ENCODE results near the gene VWA3A. TPM values are rescaled to one million over a fixed set of nuclear protein-coding genes. Genes with fewer than 3 reads are reported as not detected.
"Not testable (repeated sequence)": the region's sequence is repeated elsewhere in the genome, so short reads cannot be mapped to it uniquely, and the experiment has no call there.

Gene VWA3A
- total RNA-seq, 2 donors from 2014 or later: not detected

- intact Hi-C loops (cut with DNase I): no loop called here
- no peak for DNase-seq (ENCODE audit: low spot score)
Observed at GRCh38 chr16:22123759-22124490, 31.6 kb downstream of the VWA3A start.

DNA sequence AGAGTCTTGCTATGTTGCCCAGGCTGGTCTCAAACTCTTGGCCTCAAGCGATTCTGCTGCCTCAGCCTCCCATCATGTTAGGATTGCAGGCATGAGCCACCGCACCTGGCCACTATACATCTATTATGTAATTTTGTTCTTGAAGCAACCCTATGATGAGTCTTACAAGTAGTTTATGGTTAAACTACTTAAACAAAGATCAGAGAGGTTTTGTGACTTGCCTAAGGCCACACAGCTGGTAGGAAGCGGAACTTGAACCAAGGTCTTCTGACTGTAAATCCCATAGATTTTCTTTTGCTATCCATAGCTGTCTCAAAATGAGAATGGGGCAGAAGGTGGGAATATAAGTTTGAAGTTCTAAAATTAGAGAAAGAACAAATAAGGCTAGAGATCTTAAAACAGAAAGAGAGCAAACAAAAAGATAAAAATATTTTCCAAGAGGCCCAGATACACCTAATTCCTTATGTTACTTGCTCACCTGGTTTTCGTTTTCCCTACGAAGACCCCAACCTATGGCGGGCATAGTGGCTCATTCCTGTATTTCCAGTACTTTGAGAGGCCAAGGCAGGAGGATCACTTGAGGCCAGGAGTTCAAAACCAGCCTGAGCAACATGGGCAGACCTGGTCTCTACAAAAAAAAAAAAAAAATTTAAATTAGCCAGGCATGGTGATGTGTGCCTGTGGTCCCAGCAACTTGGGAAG is 32.4 kb downstream of the VWA3A start:
- no peak for DNase-seq (ENCODE audit: low spot score)
- intact Hi-C loops (cut with DNase I): no loop called here

- DNase-seq (ENCODE audit: low spot score): no peak
- intact Hi-C loops (cut with DNase I): no loop called here
Observed at GRCh38 chr16:22126037-22126558, 33.8 kb downstream of the VWA3A start.

DNA sequence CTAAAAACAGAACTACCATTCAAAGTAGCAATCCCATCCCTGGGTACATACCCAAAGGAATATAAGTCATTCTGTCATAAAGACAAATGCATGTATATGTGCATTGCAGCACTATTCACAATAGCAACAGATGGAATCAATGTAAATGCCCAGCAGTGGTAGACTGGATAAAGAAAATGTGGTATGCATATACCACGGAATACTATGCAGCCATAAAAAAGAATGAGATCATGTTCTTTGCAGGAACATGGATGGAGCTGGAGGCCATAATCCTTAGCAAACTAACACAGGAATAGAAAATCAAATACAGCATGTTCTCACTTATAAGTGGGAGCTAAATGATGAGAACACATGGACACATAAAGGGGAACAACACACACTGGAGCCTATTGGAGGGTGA is 36.2 kb downstream of the VWA3A start:
- DNase-seq (ENCODE audit: low spot score); intact Hi-C loops (cut with DNase I): not testable (repeated sequence)

GRCh38 chr16:22130528-22130927 is 38.2 kb downstream of the VWA3A start:
- DNase-seq (ENCODE audit: low spot score): no peak
- intact Hi-C loops (cut with DNase I): no loop called here

DNA sequence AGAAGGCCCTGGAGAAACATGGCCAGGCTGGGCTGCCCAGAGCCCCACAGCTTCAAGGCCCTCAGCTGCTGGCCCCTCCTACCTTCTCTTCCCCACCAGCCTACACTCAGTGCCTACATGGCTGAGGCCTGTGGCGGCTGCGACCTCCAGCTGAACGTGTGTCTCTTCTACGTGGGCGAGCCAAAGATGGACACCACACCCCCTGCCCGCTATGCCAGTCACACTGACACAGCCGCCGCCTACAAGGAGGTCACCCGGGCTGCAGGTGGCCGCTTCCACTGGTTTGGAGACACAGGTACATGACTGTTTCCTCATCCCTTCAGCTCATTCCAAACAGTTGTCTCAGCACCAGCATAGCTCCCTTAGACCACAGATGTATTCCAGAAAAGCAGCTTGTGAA is 40.5 kb downstream of the VWA3A start:
- intact Hi-C loops (cut with DNase I): loop anchor here in 1 of 2 donors (1.0 kb wide), 1 partner anchor 34 kb away; no protein-coding TSS in a partner anchor
- DNase-seq (ENCODE audit: low spot score): no peak

DNA sequence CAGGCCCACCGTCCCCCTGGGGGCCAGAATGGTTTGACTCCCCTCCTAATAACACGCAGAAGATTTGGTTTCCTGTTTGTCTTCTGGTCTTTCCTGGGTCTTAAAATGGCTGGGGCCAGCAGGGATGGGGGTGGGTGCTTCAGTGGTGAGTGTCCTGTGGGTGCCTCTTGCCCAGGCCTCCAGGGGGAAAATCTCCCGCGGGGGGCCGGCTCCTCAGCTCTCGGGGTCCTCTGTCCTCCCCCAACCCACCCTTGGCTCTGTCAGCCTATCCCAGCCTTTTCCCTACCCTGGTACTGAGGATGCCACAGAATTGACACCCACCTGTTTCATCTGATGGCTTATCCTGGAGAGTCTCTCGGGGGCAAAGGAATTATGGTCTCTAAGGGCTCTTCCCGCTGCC is 46.1 kb downstream of the VWA3A start:
- DNase-seq (ENCODE audit: low spot score): no peak
- intact Hi-C loops (cut with DNase I): no loop called here

- intact Hi-C loops (cut with DNase I): no loop called here
Observed at GRCh38 chr16:22139008-22139407, 46.7 kb downstream of the VWA3A start.

GRCh38 chr16:22139732-22140131 is 47.4 kb downstream of the VWA3A start:
- DNase-seq (ENCODE audit: low spot score): no peak
- intact Hi-C loops (cut with DNase I): no loop called here

More at GRCh38 chr16:22139008-22139407, 46.7 kb downstream of the VWA3A start:
- no peak for DNase-seq (ENCODE audit: low spot score)

GRCh38 chr16:22141767-22142166 is 49.4 kb downstream of the VWA3A start:
- no peak for DNase-seq (ENCODE audit: low spot score)
- intact Hi-C loops (cut with DNase I): no loop called here

- DNase-seq (ENCODE audit: low spot score): no peak
- intact Hi-C loops (cut with DNase I): no loop called here
Observed at GRCh38 chr16:22144520-22144919, 52.2 kb downstream of the VWA3A start.

DNA sequence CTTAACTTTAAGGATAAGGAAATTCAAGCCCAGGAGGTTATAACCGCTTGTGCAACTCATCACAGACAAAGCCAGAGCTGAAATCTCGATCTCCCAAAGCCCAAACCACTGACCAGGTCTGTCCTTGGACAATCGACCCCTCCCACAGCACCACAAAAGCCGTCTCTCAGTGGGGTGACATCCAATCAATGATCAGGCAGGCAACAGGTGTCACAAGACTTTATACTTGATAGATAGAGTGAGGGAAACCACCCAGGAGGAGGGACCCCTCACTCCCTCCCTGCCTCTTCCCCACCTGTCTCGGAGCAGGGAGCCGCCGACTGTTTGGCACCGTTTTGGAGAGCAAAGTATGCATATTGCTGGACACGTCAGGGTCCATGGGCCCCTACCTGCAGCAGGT is 55.5 kb downstream of the VWA3A start:
- no peak for DNase-seq (ENCODE audit: low spot score)
- intact Hi-C loops (cut with DNase I): no loop called here

DNA sequence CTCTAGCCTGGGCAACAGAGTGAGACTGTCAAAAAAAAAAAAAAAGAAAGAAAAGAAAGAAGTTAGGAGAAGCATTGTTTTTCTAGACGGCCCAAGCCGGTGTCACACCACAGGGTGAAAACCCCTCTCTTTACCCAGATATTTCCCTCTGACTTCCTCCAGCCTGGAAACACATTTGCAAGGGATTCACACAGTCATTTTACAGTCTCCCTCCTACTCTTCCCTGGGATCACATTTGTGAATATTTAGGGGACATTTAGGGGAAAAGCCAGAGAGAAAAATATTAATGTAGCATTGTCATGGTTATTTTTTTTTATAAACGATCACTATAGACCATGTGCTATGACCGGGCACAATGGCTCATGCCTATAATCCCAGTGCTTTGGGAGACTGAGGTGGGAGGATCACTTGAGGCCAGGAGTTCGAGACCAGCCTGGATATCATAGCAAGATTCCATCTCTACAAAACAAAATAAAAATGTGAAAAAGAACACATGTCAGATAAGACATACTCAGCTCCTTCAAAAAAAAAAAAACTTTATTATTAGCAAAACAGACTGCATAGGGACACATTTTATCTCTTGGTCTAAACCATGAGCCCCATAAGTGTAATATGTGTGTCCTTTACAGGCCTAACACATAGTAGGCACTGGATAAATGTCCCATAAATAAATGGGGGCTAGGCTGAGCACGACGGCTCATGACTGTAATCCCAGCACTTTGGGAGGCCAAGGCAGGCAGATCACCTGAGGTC is 59.1 kb downstream of the VWA3A start:
- DNase-seq (ENCODE audit: low spot score): no peak
- intact Hi-C loops (cut with DNase I): no loop called here

DNA sequence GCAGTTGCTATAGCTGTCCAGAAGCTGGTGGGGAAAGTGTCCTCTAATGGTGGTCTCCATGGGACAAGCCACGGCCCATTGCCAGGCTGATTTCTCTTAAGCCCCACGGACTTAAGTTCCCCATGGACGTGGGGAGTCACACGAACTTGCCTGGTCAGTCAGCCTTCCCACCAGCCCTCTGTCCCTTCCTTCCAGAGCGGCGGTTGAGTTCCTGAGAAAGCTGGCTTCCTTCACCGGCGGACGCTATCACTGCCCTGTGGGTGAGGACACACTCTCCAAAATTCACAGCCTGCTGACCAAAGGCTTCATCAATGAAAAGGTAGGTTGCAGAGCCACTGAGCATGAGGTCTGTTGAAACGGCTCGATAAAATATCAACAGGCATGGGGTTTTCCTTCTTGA is 60.0 kb downstream of the VWA3A start:
- no peak for DNase-seq (ENCODE audit: low spot score)
- intact Hi-C loops (cut with DNase I): no loop called here

DNA sequence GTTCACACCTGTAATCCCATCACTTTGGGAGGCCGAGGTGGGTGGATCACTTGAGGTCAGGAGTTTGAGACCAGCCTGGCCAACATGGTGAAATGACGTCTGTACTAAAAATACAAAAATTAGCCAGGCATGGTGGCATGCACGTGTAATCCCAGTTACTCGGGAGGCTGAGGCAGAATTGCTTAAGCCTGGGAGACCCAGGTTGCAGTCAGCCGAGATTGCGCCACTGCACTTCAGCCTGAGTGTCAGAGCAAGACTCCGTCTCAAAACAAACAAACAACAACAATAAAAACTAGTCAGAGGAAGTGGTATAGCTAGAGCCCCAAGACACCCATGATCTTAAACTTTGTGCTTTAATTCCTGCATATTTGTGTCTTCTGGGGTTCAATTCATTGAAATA is 60.7 kb downstream of the VWA3A start:
- DNase-seq (ENCODE audit: low spot score); intact Hi-C loops (cut with DNase I): not testable (repeated sequence)

- DNase-seq (ENCODE audit: low spot score): no peak
- intact Hi-C loops (cut with DNase I): no loop called here
Observed at GRCh38 chr16:22161401-22161800, 69.1 kb downstream of the VWA3A start.

DNA sequence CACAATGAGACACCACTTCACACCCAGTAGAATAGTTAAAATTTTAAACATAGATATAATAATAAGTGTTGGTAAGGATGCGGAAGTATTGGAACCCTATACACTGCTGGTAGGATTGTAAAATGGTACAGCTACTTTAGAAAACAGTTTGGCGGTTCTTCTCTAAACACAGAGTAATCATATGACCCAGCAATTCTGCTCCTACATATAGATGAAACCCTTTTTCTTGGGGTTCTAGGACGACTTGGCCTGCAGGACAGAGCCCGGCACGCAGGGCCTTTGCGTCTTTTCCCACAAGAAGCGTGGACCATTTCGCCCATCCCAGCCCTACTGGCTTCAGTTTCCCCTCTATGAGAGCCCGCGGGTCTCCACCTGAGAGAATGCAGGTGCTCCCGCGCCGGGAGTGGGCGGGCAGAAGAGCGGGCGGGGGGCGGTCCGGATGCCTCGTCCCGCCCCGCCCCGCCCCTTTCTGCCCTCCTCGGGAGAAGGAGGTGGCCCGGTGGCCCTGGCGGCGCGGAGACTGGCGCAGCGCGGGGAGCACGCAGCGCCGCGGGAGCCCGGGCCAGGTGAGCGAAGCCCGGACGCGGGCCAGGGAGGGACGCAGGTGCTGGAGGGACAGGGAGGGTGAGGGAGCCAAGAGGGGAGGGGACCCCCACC is 69.8 kb downstream of the VWA3A start, which contains the start of gene SDR42E2:
TSS of gene SDR42E2 (plus strand) at position 508 of the 657 bp plus-strand sequence. CDS start 3,077 bp downstream, outside the sequence.
- intact Hi-C loops (cut with DNase I): no loop called here
- no peak for DNase-seq (ENCODE audit: low spot score)

DNA sequence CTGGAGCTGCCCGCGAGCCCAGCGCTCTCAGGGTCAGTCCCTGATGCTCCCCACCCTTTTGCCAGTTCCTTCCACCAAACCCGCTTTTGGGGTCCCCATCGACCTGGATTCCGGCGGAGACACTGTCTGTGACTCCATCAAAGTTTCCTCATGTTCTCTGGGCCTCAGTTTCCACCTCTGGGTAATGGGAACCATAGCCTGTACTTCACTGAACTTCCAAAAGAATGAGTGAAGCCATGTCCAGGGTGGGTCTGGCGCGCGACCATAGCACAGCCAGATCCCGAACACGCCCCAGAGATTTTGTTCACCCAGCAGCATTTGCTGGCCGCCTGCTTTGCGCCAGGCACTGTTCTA is 70.3 kb downstream of the VWA3A start:
- intact Hi-C loops (cut with DNase I): no loop called here

DNA sequence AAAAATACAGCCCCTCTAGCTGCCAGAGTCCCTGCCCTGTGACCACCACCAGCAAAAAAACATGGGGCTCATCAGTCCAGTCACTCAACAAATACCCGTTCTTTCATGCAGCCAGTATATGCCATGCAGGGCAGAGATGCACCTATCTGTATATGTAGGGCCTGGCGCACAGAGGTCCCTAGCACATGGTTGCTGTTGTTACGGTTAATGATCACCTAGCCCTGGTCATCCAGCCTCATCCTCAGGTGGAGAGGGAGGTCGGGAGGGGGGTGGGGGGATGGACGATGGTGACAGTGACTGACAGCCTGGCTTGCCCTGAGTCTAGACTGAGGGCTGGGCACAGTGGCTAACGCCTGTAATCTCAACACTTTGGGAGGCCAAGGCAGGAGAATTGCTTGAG is 71.5 kb downstream of the VWA3A start:
- DNase-seq (ENCODE audit: low spot score): no peak
- intact Hi-C loops (cut with DNase I): no loop called here

More for the DNA sequence above, 70.3 kb downstream of the VWA3A start:
- DNase-seq (ENCODE audit: low spot score): no peak

Measured in posterior vena cava (tissue), 2 donors.